A673 (cell line): ENCODE measurements around the gene SSPN.

Experiments used
- CTCF ChIP-seq: fragments of 300-800, 200-600 bp; sonication (generic); conservative IDR thresholded peaks from 2 replicates; pipeline ENCODE4 v1.5.1; 2017; ENCODE audit warnings: low read depth, mild to moderate bottlenecking, antibody characterized with exemption, low read length, moderate library complexity, mixed read lengths
- EZH2 ChIP-seq: fragments of 200-600 bp; sonication (generic); IDR thresholded peaks from 2 replicates; pipeline ENCODE4 v1.6.1; 2017; ENCODE audit warnings: borderline replicate concordance, low read depth, mild to moderate bottlenecking, mixed read lengths, antibody characterized with exemption, low read length; ENCODE audit not compliant: poor library complexity, severe bottlenecking

GRCh38 chr12:26282339-26282940 is 87.1 kb downstream of the SSPN start:
- TF ChIP-seq EZH2 (no peak), CTCF (no peak)
